ENCODE measurements around the gene SOX18. TPM values are rescaled to one million over a fixed set of nuclear protein-coding genes. Genes with fewer than 3 reads are reported as not detected.

SOX18 gene
- total RNA-seq, 3 donors from 2014 or later (not counting 1 experiment from before 2014, with no cell fraction given) = not detected

DNA sequence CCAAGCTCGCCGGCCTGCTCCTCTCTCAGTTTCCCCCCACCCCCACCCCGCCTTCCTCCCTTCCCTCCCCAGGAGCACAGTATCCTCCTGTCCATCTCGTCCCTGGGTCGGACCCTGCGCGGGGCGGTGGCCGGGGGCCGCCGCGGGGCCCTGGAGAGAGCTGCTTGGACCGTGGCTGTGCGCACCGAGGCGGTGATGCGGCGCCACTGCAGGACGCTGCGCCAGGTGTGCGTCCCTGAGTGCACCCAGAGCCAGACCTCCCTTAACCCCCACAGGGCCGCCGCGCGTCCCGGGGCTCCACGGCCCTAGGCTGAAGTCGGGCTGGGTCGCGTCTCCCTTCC lies 11.2 kb downstream of the SOX18 start:
- Mint-ChIP-seq H3K27me3 (ENCODE audit: low read depth in 2 of 2) (peaks cover 7 to 17% of the 10 kb centered on the region in 2 donors), H3K27ac (no peak overlapping the region), H3K4me1 (peaks cover 5 to 15% of the 10 kb centered on the region in 2 donors), H3K4me3 (no peak overlapping the region), H3K9me3 (no peaks in the 10 kb centered on the region), H3K36me3 (no peaks in the 10 kb centered on the region)
- peak; percentile 4 to 8 (median 8) for ATAC-seq
- Histone ChIP-seq H3K4me1 (ENCODE audit: control insufficient read depth, insufficient read depth, low read length) (peaks cover 73% of the 10 kb centered on the region), H3K4me3 (ENCODE audit: low read length) (no peak overlapping the region), H3K9me3 (ENCODE audit: control insufficient read depth, insufficient read depth, low read length) (no peaks in the 10 kb centered on the region), H3K27me3 (ENCODE audit: control insufficient read depth, insufficient read depth, low read length) (peaks cover 36% of the 10 kb centered on the region), H3K27ac (ENCODE audit: low read length) (no peak overlapping the region), H3K36me3 (ENCODE audit: control insufficient read depth, insufficient read depth, low read length) (peaks cover 3% of the 10 kb centered on the region)
- no peak for DNase-seq
- intact Hi-C loops (cut with micrococcal nuclease) = loop anchor here (5.0 kb wide), 1 partner anchor 126 kb away; no protein-coding TSS in a partner anchor
- TF ChIP-seq CTCF (IDR thresholded peaks at IDR 0.05) = no peak
- 2% methylated on average over 29 of the region's 30 CpGs for WGBS (ENCODE audit: insufficient coverage)

DNA sequence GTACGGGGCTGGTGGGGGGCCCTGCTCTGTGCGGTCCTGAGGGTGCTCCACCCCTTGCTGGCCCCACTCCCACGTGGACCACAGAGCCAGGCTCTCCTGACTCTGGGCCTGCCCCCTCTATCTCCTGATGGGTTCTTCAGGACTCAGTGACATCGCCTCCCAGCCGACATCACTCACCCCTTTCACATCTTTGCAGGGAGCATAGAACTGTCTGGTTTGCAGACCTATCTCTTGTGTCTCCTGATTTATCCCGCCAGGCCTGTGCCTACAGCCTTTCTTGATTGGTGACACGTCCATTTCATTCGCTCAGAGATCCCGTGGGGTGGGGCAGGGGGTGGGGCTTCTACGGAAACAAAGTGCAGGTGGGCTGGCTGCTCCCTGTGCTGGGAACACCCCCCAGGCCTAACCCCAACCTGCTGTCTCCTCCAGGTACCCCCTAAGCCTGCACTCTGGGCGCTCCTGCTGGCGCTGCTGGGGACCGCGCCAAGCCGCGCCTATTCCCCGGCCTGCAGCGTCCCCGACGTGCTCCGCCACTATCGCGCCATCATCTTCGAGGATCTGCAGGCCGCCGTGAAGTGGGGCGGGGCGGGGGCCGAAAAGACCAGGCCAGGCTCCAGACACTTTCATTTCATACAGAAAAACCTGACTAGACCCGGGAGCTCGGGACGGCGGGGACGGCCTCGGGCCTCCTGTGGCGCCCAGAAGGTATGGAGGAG lies 11.8 kb downstream of the SOX18 start:
- intact Hi-C loops (cut with micrococcal nuclease) = loop anchor here (5.0 kb wide), 1 partner anchor 125 kb away; no protein-coding TSS in a partner anchor
- DNase-seq (peak in 1 of 2 donors; percentile 34), ATAC-seq (no peak)
- Histone ChIP-seq H3K4me3 (ENCODE audit: low read length) (no peak overlapping the region), H3K36me3 (ENCODE audit: control insufficient read depth, insufficient read depth, low read length) (peaks cover 7% of the 10 kb centered on the region), H3K27me3 (ENCODE audit: control insufficient read depth, insufficient read depth, low read length) (peaks cover 36% of the 10 kb centered on the region), H3K27ac (ENCODE audit: low read length) (no peak overlapping the region), H3K9me3 (ENCODE audit: control insufficient read depth, insufficient read depth, low read length) (no peaks in the 10 kb centered on the region), H3K4me1 (ENCODE audit: control insufficient read depth, insufficient read depth, low read length) (peaks cover 73% of the 10 kb centered on the region)
- Mint-ChIP-seq H3K4me1 (peaks cover 5 to 15% of the 10 kb centered on the region in 2 donors), H3K36me3 (no peaks in the 10 kb centered on the region), H3K27ac (no peak overlapping the region), H3K27me3 (ENCODE audit: low read depth in 2 of 2) (peaks cover 7 to 17% of the 10 kb centered on the region in 2 donors), H3K9me3 (no peaks in the 10 kb centered on the region), H3K4me3 (peak overlapping the region; percentile 68)
- WGBS (ENCODE audit: insufficient coverage) = 21% methylated on average over 36 of the region's 36 CpGs
- TF ChIP-seq CTCF (IDR thresholded peaks at IDR 0.05) = no peak

DNA sequence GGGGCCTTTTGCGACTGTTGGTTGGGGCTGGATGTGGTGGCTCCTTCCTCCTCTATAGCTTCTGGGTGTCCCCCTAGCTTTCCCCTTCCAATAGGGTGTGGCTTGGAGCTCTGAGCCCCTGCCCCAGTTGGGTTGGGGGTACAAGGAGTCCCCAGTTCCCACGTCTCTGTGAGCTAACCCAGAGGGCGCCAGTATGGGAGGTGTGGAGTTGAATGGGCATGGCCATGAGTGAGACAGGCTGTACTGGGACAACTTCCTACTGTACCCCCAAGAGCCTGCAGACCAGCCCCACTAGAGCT lies 12.3 kb downstream of the SOX18 start:
- DNase-seq (no peak), ATAC-seq (no peak)
- peaks cover 70% of the 10 kb centered on the region for H3K4me1 ChIP-seq (ENCODE audit: control insufficient read depth, insufficient read depth, low read length)
- intact Hi-C loops (cut with micrococcal nuclease) = loop anchor here (5.0 kb wide), 1 partner anchor 125 kb away; no protein-coding TSS in a partner anchor
- Mint-ChIP-seq H3K4me3 (no peak overlapping the region), H3K27me3 (ENCODE audit: low read depth in 2 of 2) (peaks cover 7 to 17% of the 10 kb centered on the region in 2 donors), H3K27ac (no peak overlapping the region), H3K36me3 (no peaks in the 10 kb centered on the region), H3K9me3 (no peaks in the 10 kb centered on the region), H3K4me1 (peaks cover 5 to 13% of the 10 kb centered on the region in 2 donors)
- no peak overlapping the region for H3K27ac ChIP-seq (ENCODE audit: low read length)
- H3K4me3 ChIP-seq (ENCODE audit: low read length) = no peak overlapping the region
- H3K9me3 ChIP-seq (ENCODE audit: control insufficient read depth, insufficient read depth, low read length) = no peaks in the 10 kb centered on the region
- H3K27me3 ChIP-seq (ENCODE audit: control insufficient read depth, insufficient read depth, low read length) = peaks cover 36% of the 10 kb centered on the region
- TF ChIP-seq CTCF (IDR thresholded peaks at IDR 0.05) = no peak
- peaks cover 11% of the 10 kb centered on the region for H3K36me3 ChIP-seq (ENCODE audit: control insufficient read depth, insufficient read depth, low read length)
- 60% methylated on average over 3 of the region's 3 CpGs for WGBS (ENCODE audit: insufficient coverage)

All from natural killer cell (primary cell).